Measurements from ENCODE around the gene USP14. TPM values are rescaled to one million over a fixed set of nuclear protein-coding genes. Genes with fewer than 3 reads are reported as not detected.

Gene USP14
- total RNA-seq, 2 donors from 2014 or later: 47.9 to 60.0 TPM

GRCh38 chr18:215448-216010 is 57.2 kb downstream of the USP14 start:
- intact Hi-C loops (cut with DNase I): no loop called here
- DNase-seq (ENCODE audit: low spot score): no peak

DNA sequence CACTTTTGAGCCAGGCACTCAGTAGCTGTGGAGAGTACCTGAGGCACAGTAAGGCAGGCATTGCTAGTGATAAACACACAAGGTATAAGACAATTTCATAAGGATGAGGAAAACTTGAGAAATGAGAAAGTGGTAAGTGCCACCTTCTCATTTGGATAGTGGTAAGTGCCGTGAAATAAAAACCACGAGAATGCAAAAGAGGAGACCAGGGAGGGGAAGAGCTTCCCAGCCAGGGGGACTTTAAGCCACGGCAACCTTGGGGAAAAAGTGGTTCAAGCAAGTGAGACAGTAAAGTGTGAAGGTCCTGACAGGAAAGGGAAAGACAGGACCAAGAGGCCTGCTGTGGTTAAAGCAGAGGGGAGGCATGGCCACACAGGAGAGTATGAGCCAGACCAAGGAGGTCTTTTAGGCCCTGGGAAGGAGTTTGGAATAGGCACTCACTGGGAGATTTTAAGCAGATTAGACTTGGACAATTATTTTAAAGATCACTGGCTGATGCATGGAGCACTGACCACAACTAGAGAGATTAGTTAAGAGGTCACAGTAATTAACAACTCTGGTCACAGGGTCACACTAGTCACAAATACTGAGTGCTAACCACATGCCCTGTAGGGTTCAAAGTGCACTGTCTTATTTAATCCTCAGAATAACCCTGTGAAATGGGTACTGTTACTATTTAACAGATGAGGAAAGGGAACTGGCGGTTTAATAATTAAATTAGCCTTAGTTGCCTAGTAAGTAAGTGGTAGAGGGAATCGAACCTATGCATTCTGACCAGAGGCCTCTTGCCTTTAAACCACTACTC is 59.4 kb downstream of the USP14 start:
- intact Hi-C loops (cut with DNase I): no loop called here
- peak; percentile 20 for DNase-seq (ENCODE audit: low spot score)

- no peak for DNase-seq (ENCODE audit: low spot score)
- intact Hi-C loops (cut with DNase I): no loop called here
Observed at GRCh38 chr18:220708-221107, 62.4 kb downstream of the USP14 start.

GRCh38 chr18:225745-226144 is 67.4 kb downstream of the USP14 start:
- intact Hi-C loops (cut with DNase I): no loop called here
- no peak for DNase-seq (ENCODE audit: low spot score)

GRCh38 chr18:227374-227773 is 69.0 kb downstream of the USP14 start:
- DNase-seq (ENCODE audit: low spot score): no peak
- intact Hi-C loops (cut with DNase I): no loop called here

DNA sequence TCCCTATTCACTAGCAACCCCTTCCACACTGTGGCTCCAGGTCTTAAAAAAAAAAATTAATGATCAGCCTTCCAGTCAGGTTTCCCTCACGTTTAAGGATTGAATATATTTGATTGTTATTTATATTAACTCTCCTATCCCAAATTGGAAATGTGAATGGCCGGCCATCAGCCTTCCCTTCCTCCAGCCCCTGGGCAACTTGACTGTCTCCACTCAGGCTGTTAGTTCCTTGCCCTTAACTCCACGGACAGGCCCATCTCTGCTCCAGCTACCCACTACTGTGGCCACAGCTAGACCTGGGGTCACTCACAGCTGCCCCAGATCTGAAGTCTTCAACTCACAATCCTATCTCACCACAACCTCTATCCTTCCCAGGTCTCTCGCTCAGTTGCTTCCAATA is 69.5 kb downstream of the USP14 start:
- no peak for DNase-seq (ENCODE audit: low spot score)
- intact Hi-C loops (cut with DNase I): no loop called here

DNA sequence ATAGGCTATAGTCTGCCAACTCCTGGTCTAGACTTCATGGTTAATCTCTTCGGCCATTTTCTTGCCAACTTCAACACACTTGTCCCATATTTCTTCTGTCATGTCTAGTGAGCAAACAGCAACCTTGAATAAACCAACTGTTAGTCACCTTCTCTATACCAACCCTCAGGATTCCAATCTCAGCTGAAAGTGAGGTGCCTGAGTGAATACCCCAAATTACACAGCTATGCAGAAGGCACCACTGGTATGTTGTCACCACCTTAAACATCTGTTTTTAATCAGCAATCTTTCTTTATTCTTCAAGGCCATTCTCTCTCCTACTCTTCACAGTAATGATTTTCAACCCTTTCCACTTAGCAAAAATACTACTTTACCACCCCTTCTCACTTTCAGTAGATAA is 70.2 kb downstream of the USP14 start:
- DNase-seq (ENCODE audit: low spot score): no peak
- intact Hi-C loops (cut with DNase I): no loop called here

DNA sequence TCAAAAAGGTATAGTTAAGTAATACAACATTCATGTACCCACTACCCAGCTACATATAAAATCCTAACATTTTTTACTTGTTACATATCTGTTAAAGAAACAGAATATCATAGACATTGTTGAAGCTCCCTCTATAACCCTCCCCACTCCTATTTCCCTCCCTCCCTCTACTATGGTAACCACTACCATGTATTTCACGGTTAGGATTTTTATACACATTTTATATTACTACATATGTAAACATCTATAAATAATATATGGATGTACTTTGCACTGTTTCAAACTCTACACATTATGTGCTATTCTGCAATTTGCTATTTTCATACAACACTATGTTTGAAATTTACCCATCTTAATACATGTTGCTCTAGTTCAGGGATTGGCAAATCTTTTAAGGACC is 73.2 kb downstream of the USP14 start:
- DNase-seq (ENCODE audit: low spot score): no peak
- intact Hi-C loops (cut with DNase I): no loop called here

- intact Hi-C loops (cut with DNase I): no loop called here
- DNase-seq (ENCODE audit: low spot score): no peak
Observed at GRCh38 chr18:240175-240574, 81.8 kb downstream of the USP14 start.

DNA sequence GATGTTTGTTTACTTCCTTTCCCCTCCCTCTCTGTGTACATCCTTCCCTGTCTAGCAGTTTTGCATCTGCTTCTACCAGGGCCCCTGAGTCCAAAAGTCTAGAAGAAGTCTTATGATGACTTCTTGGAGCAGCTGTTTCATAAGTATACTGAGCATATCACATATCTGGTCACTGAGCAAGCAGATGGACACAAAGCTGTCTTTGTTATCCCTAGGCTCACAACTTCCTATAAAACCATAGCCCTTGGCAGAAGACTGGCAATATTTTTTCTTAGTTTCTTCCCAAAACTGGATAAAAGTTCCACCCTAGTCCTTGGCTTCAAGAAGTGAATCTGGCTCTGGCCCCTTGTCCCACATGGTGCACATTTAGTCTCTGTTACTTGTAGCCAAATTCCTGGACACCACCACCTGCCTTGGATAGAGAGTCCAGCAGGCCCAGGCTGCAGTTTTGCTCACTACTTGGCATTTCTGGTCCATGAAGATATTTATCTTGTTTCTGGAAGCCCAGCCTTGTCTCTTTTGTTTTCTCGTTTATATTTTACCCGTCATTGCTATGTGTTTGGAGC is 87.0 kb downstream of the USP14 start:
- intact Hi-C loops (cut with DNase I): no loop called here
- DNase-seq (ENCODE audit: low spot score): no peak

GRCh38 chr18:248053-248452 is 89.7 kb downstream of the USP14 start:
- intact Hi-C loops (cut with DNase I): no loop called here
- DNase-seq (ENCODE audit: low spot score): no peak

DNA sequence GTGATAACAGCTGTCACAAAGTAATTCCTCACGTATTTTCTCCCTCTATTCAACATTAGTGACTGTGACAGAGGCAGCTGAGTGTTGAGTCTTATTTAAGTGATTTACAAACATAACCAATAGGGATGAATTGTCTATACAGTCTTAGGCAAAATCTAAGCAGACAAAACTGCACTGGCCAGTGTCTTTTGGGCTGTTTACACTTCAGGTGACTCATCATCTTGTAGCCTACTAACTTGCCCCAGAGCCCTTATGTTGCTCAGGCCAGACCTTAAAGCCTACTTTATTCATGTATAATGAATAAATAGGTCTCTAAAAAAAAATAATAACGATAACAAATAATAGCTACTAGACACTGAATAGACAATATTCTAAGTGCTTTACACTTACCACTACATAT is 92.3 kb downstream of the USP14 start:
- no peak for DNase-seq (ENCODE audit: low spot score)
- intact Hi-C loops (cut with DNase I): no loop called here

- intact Hi-C loops (cut with DNase I): no loop called here
- no peak for DNase-seq (ENCODE audit: low spot score)
Observed at GRCh38 chr18:251572-251971, 93.2 kb downstream of the USP14 start.

- intact Hi-C loops (cut with DNase I): no loop called here
- no peak for DNase-seq (ENCODE audit: low spot score)
Observed at GRCh38 chr18:253121-253520, 94.8 kb downstream of the USP14 start.

GRCh38 chr18:255171-255570 is 96.8 kb downstream of the USP14 start:
- DNase-seq (ENCODE audit: low spot score): no peak
- intact Hi-C loops (cut with DNase I): no loop called here

GRCh38 chr18:260547-260946 is 102.2 kb downstream of the USP14 start:
- intact Hi-C loops (cut with DNase I): no loop called here
- DNase-seq (ENCODE audit: low spot score): no peak

DNA sequence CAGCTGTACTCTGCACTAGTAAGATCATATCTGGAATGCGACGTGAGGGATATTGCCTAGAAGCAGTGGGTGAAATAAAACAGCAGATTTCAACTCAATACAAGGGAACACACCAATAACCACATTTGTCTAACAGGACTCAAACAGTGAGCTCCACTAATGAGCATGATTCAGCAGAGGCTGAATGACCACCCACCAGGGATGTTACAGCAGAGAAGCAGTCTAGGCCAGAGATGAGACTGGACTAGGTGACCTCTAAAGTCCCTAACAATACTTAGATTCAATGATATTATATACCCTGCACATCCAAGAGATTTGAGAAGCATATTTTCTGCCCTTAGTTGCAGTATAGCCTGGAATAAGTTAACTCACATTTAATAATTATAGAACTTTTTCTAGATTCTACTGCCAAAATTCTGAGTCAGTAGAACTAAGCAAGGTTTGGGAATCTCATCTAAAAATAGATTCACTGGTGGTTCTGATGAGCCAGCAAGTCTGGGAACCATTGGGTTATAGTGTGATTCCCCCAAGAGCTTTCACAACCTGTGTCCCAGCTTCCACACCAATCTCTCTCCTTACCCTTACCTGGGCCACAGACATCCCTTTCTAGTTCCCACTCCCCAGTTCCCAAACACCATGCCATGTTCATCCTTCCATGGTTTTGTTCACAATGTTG is 103.2 kb downstream of the USP14 start:
- DNase-seq (ENCODE audit: low spot score): no peak
- intact Hi-C loops (cut with DNase I): no loop called here

All from posterior vena cava (tissue), 2 donors.